CD4-positive, CD25-positive, alpha-beta regulatory T cell (primary cell): Measurements from ENCODE around the gene ZRANB1. TPM values are rescaled to one million over a fixed set of nuclear protein-coding genes. Genes with fewer than 3 reads are reported as not detected.

ENCODE experiments used
- ATAC-seq, 2 donors: fragments of 150-1000 bp; cut with Tn5 transposase; one replicate each; pipeline ENCODE4 v1.10.0; 2021; ENCODE audit warnings: low read depth in 2 of 2, moderate number of reproducible peaks in 2 of 2, moderate library complexity in 1 of 2
- DNase-seq, 3 donors: peaks; one replicate each; pipeline versions ENCODE4 v3.0.0 to v3.0.0-alpha.2; 2012 to 2022; ENCODE audit warnings: mixed read lengths in 1 of 3
- H3K27ac ChIP-seq: one replicate; pipeline ENCODE4 v1.7.0; 2013; ENCODE audit warnings: mild to moderate bottlenecking, low read length; ENCODE audit not compliant: insufficient read depth, poor library complexity, severe bottlenecking
- H3K27me3 ChIP-seq: one replicate; pipeline ENCODE4 v1.7.0; 2013; ENCODE audit warnings: low read length; ENCODE audit not compliant: control insufficient read depth, insufficient read depth
- H3K36me3 ChIP-seq: one replicate; pipeline ENCODE4 v1.7.0; 2013; ENCODE audit warnings: mild to moderate bottlenecking, low read length, moderate library complexity; ENCODE audit not compliant: control insufficient read depth, insufficient read depth
- H3K4me1 ChIP-seq: 2 replicates; pipeline ENCODE4 v1.7.0; 2013; ENCODE audit warnings: mild to moderate bottlenecking, low read length; ENCODE audit not compliant: insufficient read depth, control insufficient read depth, poor library complexity, severe bottlenecking
- H3K4me3 ChIP-seq: one replicate; pipeline ENCODE4 v1.7.0; 2013; ENCODE audit warnings: low read depth, mild to moderate bottlenecking, low read length, moderate library complexity
- H3K9me3 ChIP-seq, 2 experiments: 1 replicate in 1 of 2; 2 replicates in 1 of 2; pipeline ENCODE4 v1.7.0; 2013; ENCODE audit warnings: low read length in 2 of 2, mild to moderate bottlenecking in 1 of 2, moderate library complexity in 1 of 2; ENCODE audit not compliant: control insufficient read depth in 2 of 2
- H3K27ac Mint-ChIP-seq, 3 donors: one replicate each; pipeline ENCODE4 v1.8.0; 2020 to 2022; ENCODE audit warnings: mild to moderate bottlenecking in 3 of 3, mixed read lengths in 3 of 3, moderate library complexity in 2 of 3
- H3K27me3 Mint-ChIP-seq: one replicate; pipeline ENCODE4 v1.8.0; 2022; ENCODE audit warnings: mild to moderate bottlenecking, mixed read lengths
- H3K36me3 Mint-ChIP-seq: one replicate; pipeline ENCODE4 v1.8.0; 2020; ENCODE audit warnings: mixed read lengths
- H3K4me1 Mint-ChIP-seq, 4 donors: one replicate each; pipeline ENCODE4 v1.8.0; 2020 to 2022; ENCODE audit warnings: mixed read lengths in 4 of 4, mild to moderate bottlenecking in 1 of 4
- H3K4me3 Mint-ChIP-seq, 4 donors: one replicate each; pipeline ENCODE4 v1.8.0; 2020 to 2022; ENCODE audit warnings: mild to moderate bottlenecking in 4 of 4, mixed read lengths in 4 of 4, moderate library complexity in 3 of 4
- H3K9me3 Mint-ChIP-seq, 7 donors: one replicate each; pipeline ENCODE4 v1.8.0; 2020 to 2022; ENCODE audit warnings: mixed read lengths in 7 of 7, mild to moderate bottlenecking in 3 of 7, moderate library complexity in 2 of 7
- polyA plus RNA-seq, 4 donors: library from polyadenylated mRNA; unstranded; fragments of 300-500 nt; fragmentation: Illumina TruSeq; gene quantifications; one replicate each; pipeline ENCODE4 v1.2.3, GENCODE V29; 2021
- total RNA-seq: library from RNA; stranded (reverse); gene quantifications from one replicate; pipeline ENCODE4 v1.2.3, GENCODE V29; 2022

The ZRANB1 gene
- total and polyA plus RNA-seq, 5 donors from 2014 or later, result 6.6 to 27.8 (median 6.9) TPM

- peaks cover 18% of the 10 kb centered on the region for H3K36me3 ChIP-seq
- H3K27me3 Mint-ChIP-seq, result no peaks in the 10 kb centered on the region
- H3K4me3 Mint-ChIP-seq, result no peak overlapping the region
- peaks cover 25% of the 10 kb centered on the region for H3K36me3 Mint-ChIP-seq
- no peaks in the 10 kb centered on the region for H3K9me3 Mint-ChIP-seq
- H3K27me3 ChIP-seq, result no peaks in the 10 kb centered on the region
- no peaks in the 10 kb centered on the region for H3K4me1 ChIP-seq
- no peak overlapping the region for H3K27ac ChIP-seq
- peaks cover 0 to 9% (median 2%) of the 10 kb centered on the region in 4 donors for H3K4me1 Mint-ChIP-seq
- H3K4me3 ChIP-seq, result no peak overlapping the region
- H3K9me3 ChIP-seq, result no peaks in the 10 kb centered on the region
- no peak for ATAC-seq
- no peak overlapping the region for H3K27ac Mint-ChIP-seq
- no peak for DNase-seq
These were observed 49.0 kb downstream of the ZRANB1 start for GRCh38 chr10:124990671-124991625.

GRCh38 chr10:124991835-124992234 is 49.9 kb downstream of the ZRANB1 start:
- Histone ChIP-seq H3K9me3 (no peaks in the 10 kb centered on the region), H3K27me3 (no peaks in the 10 kb centered on the region), H3K27ac (no peak overlapping the region), H3K36me3 (peaks cover 11% of the 10 kb centered on the region), H3K4me3 (no peak overlapping the region), H3K4me1 (no peaks in the 10 kb centered on the region)
- H3K36me3 Mint-ChIP-seq, result peaks cover 19% of the 10 kb centered on the region
- no peak overlapping the region for H3K27ac Mint-ChIP-seq
- no peaks in the 10 kb centered on the region for H3K9me3 Mint-ChIP-seq
- no peaks in the 10 kb centered on the region for H3K27me3 Mint-ChIP-seq
- ATAC-seq (no peak), DNase-seq (no peak)
- H3K4me3 Mint-ChIP-seq, result no peak overlapping the region
- H3K4me1 Mint-ChIP-seq, result peaks cover 0 to 9% (median 2%) of the 10 kb centered on the region in 4 donors

GRCh38 chr10:124992462-124993344 is 50.8 kb downstream of the ZRANB1 start:
- H3K27me3 ChIP-seq, result no peaks in the 10 kb centered on the region
- H3K4me1 ChIP-seq, result no peaks in the 10 kb centered on the region
- no peak overlapping the region for H3K27ac ChIP-seq
- H3K9me3 ChIP-seq, result no peaks in the 10 kb centered on the region
- Mint-ChIP-seq H3K4me1 (peaks cover 0 to 9% (median 2%) of the 10 kb centered on the region in 4 donors), H3K36me3 (peaks cover 15% of the 10 kb centered on the region), H3K4me3 (no peak overlapping the region), H3K9me3 (no peaks in the 10 kb centered on the region), H3K27ac (no peak overlapping the region), H3K27me3 (no peaks in the 10 kb centered on the region)
- peaks cover 3% of the 10 kb centered on the region for H3K36me3 ChIP-seq
- no peak overlapping the region for H3K4me3 ChIP-seq
- ATAC-seq, result no peak
- peak in 1 of 3 donors; percentile 29 for DNase-seq

- Mint-ChIP-seq H3K9me3 (no peaks in the 10 kb centered on the region), H3K27ac (no peak overlapping the region), H3K4me3 (no peak overlapping the region), H3K36me3 (peaks cover 13% of the 10 kb centered on the region), H3K27me3 (no peaks in the 10 kb centered on the region), H3K4me1 (peaks cover 0 to 9% (median 2%) of the 10 kb centered on the region in 4 donors)
- DNase-seq, result no peak
- Histone ChIP-seq H3K4me3 (no peak overlapping the region), H3K9me3 (no peaks in the 10 kb centered on the region), H3K4me1 (no peaks in the 10 kb centered on the region), H3K27ac (no peak overlapping the region), H3K36me3 (no peaks in the 10 kb centered on the region), H3K27me3 (no peaks in the 10 kb centered on the region)
- ATAC-seq, result no peak
These were observed 51.4 kb downstream of the ZRANB1 start for GRCh38 chr10:124993345-124993708.

- H3K27ac Mint-ChIP-seq, result no peak overlapping the region
- Histone ChIP-seq H3K4me1 (no peaks in the 10 kb centered on the region), H3K4me3 (no peak overlapping the region), H3K27ac (no peak overlapping the region), H3K9me3 (no peaks in the 10 kb centered on the region), H3K36me3 (no peaks in the 10 kb centered on the region), H3K27me3 (no peaks in the 10 kb centered on the region)
- H3K36me3 Mint-ChIP-seq, result peaks cover 13% of the 10 kb centered on the region
- no peak overlapping the region for H3K4me3 Mint-ChIP-seq
- H3K9me3 Mint-ChIP-seq, result no peaks in the 10 kb centered on the region
- H3K27me3 Mint-ChIP-seq, result no peaks in the 10 kb centered on the region
- DNase-seq (no peak), ATAC-seq (no peak)
- H3K4me1 Mint-ChIP-seq, result peaks cover 0 to 3% (median under 1%) of the 10 kb centered on the region in 4 donors
These were observed 52.0 kb downstream of the ZRANB1 start for GRCh38 chr10:124993736-124994451.

- ATAC-seq (no peak), DNase-seq (no peak)
- Histone ChIP-seq H3K27me3 (no peaks in the 10 kb centered on the region), H3K36me3 (no peaks in the 10 kb centered on the region), H3K4me1 (no peaks in the 10 kb centered on the region), H3K9me3 (no peaks in the 10 kb centered on the region), H3K27ac (no peak overlapping the region), H3K4me3 (no peak overlapping the region)
- Mint-ChIP-seq H3K36me3 (peaks cover 6% of the 10 kb centered on the region), H3K9me3 (no peaks in the 10 kb centered on the region), H3K4me3 (no peak overlapping the region), H3K4me1 (no peaks in the 10 kb centered on the region), H3K27ac (peak overlapping the region in 1 of 3 donors; percentile 36), H3K27me3 (no peaks in the 10 kb centered on the region)
These were observed 52.9 kb downstream of the ZRANB1 start for GRCh38 chr10:124994573-124995473.
